ENCODE results near the gene HAGH. TPM values are rescaled to one million over a fixed set of nuclear protein-coding genes. Genes with fewer than 3 reads are reported as not detected.

HAGH gene
- total RNA-seq, 1 donor from 2014 or later: 35.9 TPM

- H3K79me2 ChIP-seq (ENCODE audit: insufficient read depth, low read length): no peaks in the 10 kb centered on the region
- peaks cover 5% of the 10 kb centered on the region for H3K4me1 Mint-ChIP-seq (ENCODE audit: low read depth, unreplicated experiment)
- no peak overlapping the region for H3K4me2 ChIP-seq (ENCODE audit: low read length)
- no peak for FAIRE-seq
- no peaks in the 10 kb centered on the region for H3K9me3 ChIP-seq (ENCODE audit: insufficient read depth, low read depth, low read length)
- peaks cover 50% of the 10 kb centered on the region for H3K27me3 ChIP-seq (ENCODE audit: insufficient read depth, low read length)
- H3K27ac Mint-ChIP-seq (ENCODE audit: unreplicated experiment): no peak overlapping the region
- no peaks in the 10 kb centered on the region for H4K20me1 ChIP-seq (ENCODE audit: insufficient read depth, low read length)
- TF ChIP-seq EZH2 (IDR thresholded peaks at IDR 0.05; ENCODE audit: insufficient read depth, low read length): no peak
- TF ChIP-seq CTCF (IDR thresholded peaks at IDR 0.05; ENCODE audit: insufficient read depth, low read depth, low read length): no peak
- no peak overlapping the region for H3K4me3 ChIP-seq (ENCODE audit: insufficient read depth, low read depth, low read length)
- DNase-seq (ENCODE audit: low read depth): no peak
- no peak overlapping the region for H3K27ac ChIP-seq (ENCODE audit: low read depth, low read length)
- peaks cover 54% of the 10 kb centered on the region for H3K27me3 Mint-ChIP-seq (ENCODE audit: low read depth, unreplicated experiment)
- no peak overlapping the region for H3K4me3 Mint-ChIP-seq (ENCODE audit: unreplicated experiment)
- H3K36me3 Mint-ChIP-seq (ENCODE audit: low read depth, unreplicated experiment): no peaks in the 10 kb centered on the region
- no peaks in the 10 kb centered on the region for H3K36me3 ChIP-seq (ENCODE audit: insufficient read depth, low read length)
- H3K9me3 Mint-ChIP-seq (ENCODE audit: unreplicated experiment): no peaks in the 10 kb centered on the region
- H3K9ac ChIP-seq (ENCODE audit: low read length): no peak overlapping the region
- H3K4me1 ChIP-seq (ENCODE audit: insufficient read depth, low read length): no peaks in the 10 kb centered on the region
- no peak overlapping the region for H2AFZ ChIP-seq (ENCODE audit: low read depth, low read length)
These were observed 35.8 kb upstream of the HAGH start for GRCh38 chr16:1862394-1862793.

GRCh38 chr16:1861730-1862129 lies 35.1 kb upstream of the HAGH start:
- Mint-ChIP-seq H3K27ac (ENCODE audit: unreplicated experiment) (no peak overlapping the region), H3K4me3 (ENCODE audit: unreplicated experiment) (no peak overlapping the region), H3K4me1 (ENCODE audit: low read depth, unreplicated experiment) (peaks cover 5% of the 10 kb centered on the region), H3K27me3 (ENCODE audit: low read depth, unreplicated experiment) (peaks cover 58% of the 10 kb centered on the region), H3K9me3 (ENCODE audit: unreplicated experiment) (no peaks in the 10 kb centered on the region), H3K36me3 (ENCODE audit: low read depth, unreplicated experiment) (no peaks in the 10 kb centered on the region)
- no peak overlapping the region for H3K4me3 ChIP-seq (ENCODE audit: insufficient read depth, low read depth, low read length)
- no peak for FAIRE-seq
- H3K36me3 ChIP-seq (ENCODE audit: insufficient read depth, low read length): no peaks in the 10 kb centered on the region
- no peaks in the 10 kb centered on the region for H4K20me1 ChIP-seq (ENCODE audit: insufficient read depth, low read length)
- no peaks in the 10 kb centered on the region for H3K79me2 ChIP-seq (ENCODE audit: insufficient read depth, low read length)
- no peak overlapping the region for H3K27ac ChIP-seq (ENCODE audit: low read depth, low read length)
- H3K9ac ChIP-seq (ENCODE audit: low read length): no peak overlapping the region
- H2AFZ ChIP-seq (ENCODE audit: low read depth, low read length): no peak overlapping the region
- DNase-seq (ENCODE audit: low read depth): no peak
- peaks cover 57% of the 10 kb centered on the region for H3K27me3 ChIP-seq (ENCODE audit: insufficient read depth, low read length)
- H3K9me3 ChIP-seq (ENCODE audit: insufficient read depth, low read depth, low read length): no peaks in the 10 kb centered on the region
- no peaks in the 10 kb centered on the region for H3K4me1 ChIP-seq (ENCODE audit: insufficient read depth, low read length)
- H3K4me2 ChIP-seq (ENCODE audit: low read length): no peak overlapping the region
- TF ChIP-seq CTCF (IDR thresholded peaks at IDR 0.05; ENCODE audit: insufficient read depth, low read depth, low read length): no peak
- TF ChIP-seq EZH2 (IDR thresholded peaks at IDR 0.05; ENCODE audit: insufficient read depth, low read length): no peak

GRCh38 chr16:1859650-1860049 lies 33.0 kb upstream of the HAGH start:
- TF ChIP-seq EZH2 (IDR thresholded peaks at IDR 0.05; ENCODE audit: insufficient read depth, low read length) (no peak), CTCF (IDR thresholded peaks at IDR 0.05; ENCODE audit: insufficient read depth, low read depth, low read length) (no peak)
- Histone ChIP-seq H3K27me3 (ENCODE audit: insufficient read depth, low read length) (peaks cover 55% of the 10 kb centered on the region), H3K4me2 (ENCODE audit: low read length) (no peak overlapping the region), H3K9ac (ENCODE audit: low read length) (no peak overlapping the region), H3K4me1 (ENCODE audit: insufficient read depth, low read length) (no peaks in the 10 kb centered on the region), H3K36me3 (ENCODE audit: insufficient read depth, low read length) (no peaks in the 10 kb centered on the region), H3K27ac (ENCODE audit: low read depth, low read length) (no peak overlapping the region), H2AFZ (ENCODE audit: low read depth, low read length) (no peak overlapping the region), H3K9me3 (ENCODE audit: insufficient read depth, low read depth, low read length) (no peaks in the 10 kb centered on the region), H3K79me2 (ENCODE audit: insufficient read depth, low read length) (no peaks in the 10 kb centered on the region), H3K4me3 (ENCODE audit: insufficient read depth, low read depth, low read length) (no peak overlapping the region), H4K20me1 (ENCODE audit: insufficient read depth, low read length) (no peaks in the 10 kb centered on the region)
- Mint-ChIP-seq H3K4me1 (ENCODE audit: low read depth, unreplicated experiment) (peaks cover 5% of the 10 kb centered on the region), H3K4me3 (ENCODE audit: unreplicated experiment) (no peak overlapping the region), H3K27ac (ENCODE audit: unreplicated experiment) (no peak overlapping the region), H3K27me3 (ENCODE audit: low read depth, unreplicated experiment) (peaks cover 60% of the 10 kb centered on the region), H3K9me3 (ENCODE audit: unreplicated experiment) (no peaks in the 10 kb centered on the region), H3K36me3 (ENCODE audit: low read depth, unreplicated experiment) (no peaks in the 10 kb centered on the region)
- no peak for DNase-seq (ENCODE audit: low read depth)
- FAIRE-seq: no peak
